Measurements from ENCODE around the gene ITPRIP.

DNA sequence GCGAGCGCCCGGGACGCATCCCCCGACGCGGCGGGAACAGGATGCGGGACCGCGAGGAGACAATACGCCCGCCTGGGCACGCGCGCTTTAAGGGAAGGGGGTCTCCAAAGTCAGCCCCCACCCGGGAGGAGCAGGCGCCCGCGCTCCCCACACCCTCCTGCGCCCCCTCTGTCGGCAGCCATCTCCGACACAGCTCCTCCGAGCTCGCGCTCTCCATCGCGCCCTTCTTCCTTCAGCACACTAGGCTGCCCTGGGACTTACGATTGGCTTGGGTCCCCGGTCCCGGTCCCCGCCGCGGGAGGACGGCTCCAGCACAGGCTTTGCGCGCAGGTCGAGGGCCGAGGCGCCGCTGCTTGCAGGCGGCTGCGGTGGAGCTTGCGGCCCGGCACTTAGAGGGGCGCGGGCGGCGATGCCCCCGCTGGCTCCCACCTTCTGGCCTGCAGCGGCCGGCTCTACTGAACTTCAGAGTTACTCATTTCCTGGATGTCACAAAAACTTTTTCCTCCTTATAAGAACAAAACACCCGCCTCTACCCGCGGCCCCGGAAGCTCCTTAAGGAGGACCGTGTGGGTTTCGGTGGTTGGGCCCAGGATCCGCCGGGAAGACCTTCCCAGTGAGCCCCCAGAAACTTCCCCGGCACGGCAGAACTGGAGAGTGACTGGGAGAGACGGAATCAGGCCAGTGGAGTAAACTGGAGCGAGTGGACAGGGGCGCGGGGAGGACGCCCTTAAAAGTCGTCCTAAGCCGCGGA lies at the start of gene ITPRIP:
- TF ChIP-seq, protein P1, sequence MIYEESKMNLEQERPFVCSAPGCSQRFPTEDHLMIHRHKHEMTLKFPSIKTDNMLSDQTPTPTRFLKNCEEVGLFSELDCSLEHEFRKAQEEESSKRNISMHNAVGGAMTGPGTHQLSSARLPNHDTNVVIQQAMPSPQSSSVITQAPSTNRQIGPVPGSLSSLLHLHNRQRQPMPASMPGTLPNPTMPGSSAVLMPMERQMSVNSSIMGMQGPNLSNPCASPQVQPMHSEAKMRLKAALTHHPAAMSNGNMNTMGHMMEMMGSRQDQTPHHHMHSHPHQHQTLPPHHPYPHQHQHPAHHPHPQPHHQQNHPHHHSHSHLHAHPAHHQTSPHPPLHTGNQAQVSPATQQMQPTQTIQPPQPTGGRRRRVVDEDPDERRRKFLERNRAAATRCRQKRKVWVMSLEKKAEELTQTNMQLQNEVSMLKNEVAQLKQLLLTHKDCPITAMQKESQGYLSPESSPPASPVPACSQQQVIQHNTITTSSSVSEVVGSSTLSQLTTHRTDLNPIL (CRISPR knock-in tag; IDR thresholded peaks at IDR 0.05; ENCODE audit: low read depth): no peak
- TF ChIP-seq ZFP3 (CRISPR knock-in tag; IDR thresholded peaks at IDR 0.05) (no peak), ZFP30 (CRISPR knock-in tag; IDR thresholded peaks at IDR 0.05) (no peak), OSR1 (CRISPR knock-in tag; IDR thresholded peaks at IDR 0.05) (no peak)
- TF ChIP-seq, protein P2, sequence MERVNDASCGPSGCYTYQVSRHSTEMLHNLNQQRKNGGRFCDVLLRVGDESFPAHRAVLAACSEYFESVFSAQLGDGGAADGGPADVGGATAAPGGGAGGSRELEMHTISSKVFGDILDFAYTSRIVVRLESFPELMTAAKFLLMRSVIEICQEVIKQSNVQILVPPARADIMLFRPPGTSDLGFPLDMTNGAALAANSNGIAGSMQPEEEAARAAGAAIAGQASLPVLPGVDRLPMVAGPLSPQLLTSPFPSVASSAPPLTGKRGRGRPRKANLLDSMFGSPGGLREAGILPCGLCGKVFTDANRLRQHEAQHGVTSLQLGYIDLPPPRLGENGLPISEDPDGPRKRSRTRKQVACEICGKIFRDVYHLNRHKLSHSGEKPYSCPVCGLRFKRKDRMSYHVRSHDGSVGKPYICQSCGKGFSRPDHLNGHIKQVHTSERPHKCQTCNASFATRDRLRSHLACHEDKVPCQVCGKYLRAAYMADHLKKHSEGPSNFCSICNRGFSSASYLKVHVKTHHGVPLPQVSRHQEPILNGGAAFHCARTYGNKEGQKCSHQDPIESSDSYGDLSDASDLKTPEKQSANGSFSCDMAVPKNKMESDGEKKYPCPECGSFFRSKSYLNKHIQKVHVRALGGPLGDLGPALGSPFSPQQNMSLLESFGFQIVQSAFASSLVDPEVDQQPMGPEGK (CRISPR knock-in tag; IDR thresholded peaks at IDR 0.05; ENCODE audit: borderline replicate concordance): peak; percentile 65; the same call in 1 of the 2 replicates
